CD14-positive monocyte (primary cell): ENCODE data around the gene RPTOR. TPM values are rescaled to one million over a fixed set of nuclear protein-coding genes. Genes with fewer than 3 reads are reported as not detected.

Experiments used
- DNase-seq, 3 donors: peaks; one replicate each; pipeline ENCODE4 v3.0.0-alpha.2; 2011 to 2022
- H2AFZ ChIP-seq: 2 replicates; pipeline ENCODE4 v1.6.0; 2012; ENCODE audit warnings: mild to moderate bottlenecking, low read depth, low read length, inconsistent platforms; ENCODE audit not compliant: insufficient read depth, poor library complexity, severe bottlenecking
- H3K27ac ChIP-seq, 2 donors: 1 replicate in 1 of 2; 2 replicates in 1 of 2; pipeline ENCODE4 v1.5.1; 2012 to 2013; ENCODE audit warnings: low read length in 2 of 2, control low read depth in 1 of 2, inconsistent platforms in 1 of 2, low read depth in 1 of 2, mild to moderate bottlenecking in 1 of 2
- H3K27me3 ChIP-seq, 2 donors: one replicate each; pipeline versions ENCODE4 v1.6.0 to v1.6.1; 2011 to 2013; ENCODE audit warnings: low read length in 2 of 2; ENCODE audit not compliant: control insufficient read depth in 2 of 2, insufficient read depth in 2 of 2
- H3K36me3 ChIP-seq, 2 donors: replicated peaks in 1 of 2; 1 replicate in 1 of 2; 2 replicates in 1 of 2; pipeline versions ENCODE4 v1.5.1 to v1.6.1; 2012 to 2013; ENCODE audit warnings: low read length in 2 of 2, control low read depth in 1 of 2, inconsistent platforms in 1 of 2, mild to moderate bottlenecking in 1 of 2; ENCODE audit not compliant: insufficient read depth in 2 of 2, control insufficient read depth in 1 of 2
- H3K4me1 ChIP-seq, 2 donors: 1 replicate in 1 of 2; 2 replicates in 1 of 2; pipeline versions ENCODE4 v1.5.1 to v1.6.1; 2012 to 2013; ENCODE audit warnings: low read length in 2 of 2, control low read depth in 1 of 2, inconsistent platforms in 1 of 2, mild to moderate bottlenecking in 1 of 2, moderate library complexity in 1 of 2; ENCODE audit not compliant: insufficient read depth in 2 of 2, control insufficient read depth in 1 of 2
- H3K4me2 ChIP-seq: replicated peaks from 2 replicates; pipeline ENCODE3; 2012; ENCODE audit warnings: low read length, moderate library complexity, mild to moderate bottlenecking; ENCODE audit not compliant: poor library complexity, severe bottlenecking; ENCODE audit errors: extremely low read depth
- H3K4me3 ChIP-seq, 3 experiments: fragments of 200-600 bp in 1 of 3; sonication (generic) in 1 of 3; replicated peaks in 1 of 3; 1 replicate in 2 of 3; 2 replicates in 1 of 3; pipeline ENCODE4 v1.5.1; 2011 to 2013; ENCODE audit warnings: low read length in 3 of 3, mild to moderate bottlenecking in 3 of 3, control low read depth in 2 of 3, low read depth in 2 of 3, inconsistent platforms in 1 of 3, moderate library complexity in 1 of 3
- H3K79me2 ChIP-seq: 2 replicates; pipeline ENCODE4 v1.6.0; 2012; ENCODE audit warnings: mild to moderate bottlenecking, control low read depth, inconsistent platforms, low read length, moderate library complexity; ENCODE audit not compliant: insufficient read depth
- H3K9ac ChIP-seq: 2 replicates; pipeline ENCODE4 v1.6.0; 2017; ENCODE audit warnings: low read length, mild to moderate bottlenecking; ENCODE audit not compliant: insufficient read depth, poor library complexity, severe bottlenecking
- H3K9me3 ChIP-seq, 2 donors: replicated peaks in 1 of 2; 1 replicate in 1 of 2; 2 replicates in 1 of 2; pipeline versions ENCODE4 v1.5.1 to v1.6.1; 2012 to 2013; ENCODE audit warnings: low read length in 2 of 2, control low read depth in 1 of 2; ENCODE audit not compliant: control insufficient read depth in 1 of 2, insufficient read depth in 1 of 2
- H4K20me1 ChIP-seq: 2 replicates; pipeline ENCODE4 v1.6.0; 2012; ENCODE audit warnings: mild to moderate bottlenecking, low read length, control low read depth, moderate library complexity; ENCODE audit not compliant: insufficient read depth
- H3K27ac Mint-ChIP-seq, 7 donors: one replicate each; pipeline ENCODE4 v1.8.0; 2020; ENCODE audit warnings: mild to moderate bottlenecking in 7 of 7, mixed read lengths in 7 of 7, moderate library complexity in 6 of 7, inconsistent platforms in 2 of 7
- H3K27me3 Mint-ChIP-seq, 3 donors: one replicate each; pipeline ENCODE4 v1.8.0; 2021 to 2022; ENCODE audit warnings: low read depth in 3 of 3, mild to moderate bottlenecking in 3 of 3, mixed read lengths in 3 of 3, moderate library complexity in 3 of 3, inconsistent platforms in 1 of 3
- H3K36me3 Mint-ChIP-seq, 2 donors: one replicate each; pipeline ENCODE4 v1.8.0; 2020; ENCODE audit warnings: mixed read lengths in 2 of 2, inconsistent platforms in 1 of 2, mild to moderate bottlenecking in 1 of 2
- H3K4me1 Mint-ChIP-seq: one replicate; pipeline ENCODE4 v1.8.0; 2020; ENCODE audit warnings: mild to moderate bottlenecking, mixed read lengths
- H3K4me3 Mint-ChIP-seq, 2 donors: one replicate each; pipeline ENCODE4 v1.8.0; 2020; ENCODE audit warnings: mild to moderate bottlenecking in 2 of 2, mixed read lengths in 2 of 2, moderate library complexity in 1 of 2
- H3K9me3 Mint-ChIP-seq, 7 donors: one replicate each; pipeline ENCODE4 v1.8.0; 2020 to 2022; ENCODE audit warnings: mixed read lengths in 7 of 7, mild to moderate bottlenecking in 6 of 7, moderate library complexity in 6 of 7, inconsistent platforms in 2 of 7
- CTCF ChIP-seq: fragments of 200-600 bp; IDR thresholded peaks from one replicate; pipeline ENCODE4 v1.8.0; 2022; ENCODE audit warnings: antibody characterized with exemption, mild to moderate bottlenecking
- WGBS: methylation state at CpG from one replicate; pipeline ENCODE4 v1.1.5; 2013; ENCODE audit warnings: missing lambda C conversion rate; ENCODE audit not compliant: insufficient coverage; 5-methylcytosine and 5-hydroxymethylcytosine counted together
- intact Hi-C, 2 donors: fragments of 100-400 bp; cut with micrococcal nuclease; formaldehyde crosslinking; loops; one replicate each; pipeline versions ENCODE4 v1.15.0 to v1.15.1; 2023
- polyA plus RNA-seq, 3 donors: library from polyadenylated mRNA; depleted of rRNA in 1 of 3; unstranded in 2 of 3; stranded (reverse) in 1 of 3; fragments of 300-500 nt in 2 of 3; fragments of >200 nt in 1 of 3; fragmentation: Illumina TruSeq in 2 of 3; gene quantifications; 1 replicate in 2 of 3; 2 replicates in 1 of 3; pipeline ENCODE4 v1.2.3, GENCODE V29; 2012 to 2021

RPTOR gene
- polyA plus RNA-seq, 3 donors, result 1.1 to 8.7 (median 2.6) TPM

- no peak overlapping the region for H3K4me3 Mint-ChIP-seq
- no peaks in the 10 kb centered on the region for H3K4me1 Mint-ChIP-seq
- peaks cover 41 to 55% of the 10 kb centered on the region in 2 donors for H3K36me3 Mint-ChIP-seq
- H3K27ac Mint-ChIP-seq, result peak overlapping the region in 1 of 7 donors; percentile 46
- H3K9me3 Mint-ChIP-seq, result no peaks in the 10 kb centered on the region
- H3K9ac ChIP-seq, result no peak overlapping the region
- H3K27me3 ChIP-seq, result no peaks in the 10 kb centered on the region
- no peak overlapping the region for H3K27ac ChIP-seq
- H4K20me1 ChIP-seq, result no peaks in the 10 kb centered on the region
- no peaks in the 10 kb centered on the region for H3K4me1 ChIP-seq
- H3K79me2 ChIP-seq, result no peaks in the 10 kb centered on the region
- H2AFZ ChIP-seq, result no peak overlapping the region
- intact Hi-C loops, result no loop called here
- H3K9me3 ChIP-seq, result no peaks in the 10 kb centered on the region
- no peak overlapping the region for H3K4me2 ChIP-seq
- H3K27me3 Mint-ChIP-seq, result no peaks in the 10 kb centered on the region
- H3K4me3 ChIP-seq, result no peak overlapping the region
- peaks cover 7 to 30% of the 10 kb centered on the region in 2 donors for H3K36me3 ChIP-seq
- DNase-seq, result no peak
- no peak for TF ChIP-seq CTCF
- 97% methylated on average over 26 of the region's 29 CpGs for WGBS
Measured at GRCh38 chr17:80902963-80903611, 358.4 kb downstream of the RPTOR start.

- Mint-ChIP-seq H3K4me3 (no peak overlapping the region), H3K27me3 (no peaks in the 10 kb centered on the region), H3K4me1 (no peaks in the 10 kb centered on the region), H3K27ac (peak overlapping the region in 1 of 7 donors; percentile 4), H3K36me3 (peaks cover 41 to 55% of the 10 kb centered on the region in 2 donors), H3K9me3 (no peaks in the 10 kb centered on the region)
- intact Hi-C loops, result no loop called here
- H3K27ac ChIP-seq, result no peak overlapping the region
- no peak overlapping the region for H2AFZ ChIP-seq
- 97% methylated on average over 28 of the region's 30 CpGs for WGBS
- H3K9ac ChIP-seq, result no peak overlapping the region
- no peaks in the 10 kb centered on the region for H4K20me1 ChIP-seq
- no peak overlapping the region for H3K4me2 ChIP-seq
- no peaks in the 10 kb centered on the region for H3K27me3 ChIP-seq
- TF ChIP-seq CTCF, result no peak
- H3K4me1 ChIP-seq, result no peaks in the 10 kb centered on the region
- peaks cover 9 to 34% of the 10 kb centered on the region in 2 donors for H3K36me3 ChIP-seq
- H3K9me3 ChIP-seq, result no peaks in the 10 kb centered on the region
- H3K79me2 ChIP-seq, result no peaks in the 10 kb centered on the region
- DNase-seq, result no peak
- H3K4me3 ChIP-seq, result no peak overlapping the region
Measured at GRCh38 chr17:80904036-80904753, 359.6 kb downstream of the RPTOR start.
